ENCODE measurements around the gene PPM1H.

DNA sequence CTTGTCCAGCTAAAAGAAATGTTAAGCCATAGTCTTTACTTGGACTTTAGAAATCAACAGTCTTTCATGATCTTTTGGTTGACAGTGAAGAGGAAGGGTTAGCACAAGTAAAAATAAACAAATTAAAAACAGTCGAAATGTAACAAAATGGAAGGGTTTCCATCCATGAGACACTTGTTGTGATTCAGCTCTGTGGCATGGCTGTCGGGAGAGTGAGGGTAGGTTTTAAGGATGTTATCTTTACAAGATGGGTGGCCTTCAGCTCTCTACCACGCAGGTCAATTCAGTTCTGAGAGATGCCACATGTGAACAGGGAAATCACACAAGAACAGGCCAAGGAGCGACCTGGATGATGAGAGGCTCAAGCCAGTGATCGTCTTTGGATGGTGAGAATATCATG lies 180.2 kb downstream of the PPM1H start:
- TF ChIP-seq, protein P1, sequence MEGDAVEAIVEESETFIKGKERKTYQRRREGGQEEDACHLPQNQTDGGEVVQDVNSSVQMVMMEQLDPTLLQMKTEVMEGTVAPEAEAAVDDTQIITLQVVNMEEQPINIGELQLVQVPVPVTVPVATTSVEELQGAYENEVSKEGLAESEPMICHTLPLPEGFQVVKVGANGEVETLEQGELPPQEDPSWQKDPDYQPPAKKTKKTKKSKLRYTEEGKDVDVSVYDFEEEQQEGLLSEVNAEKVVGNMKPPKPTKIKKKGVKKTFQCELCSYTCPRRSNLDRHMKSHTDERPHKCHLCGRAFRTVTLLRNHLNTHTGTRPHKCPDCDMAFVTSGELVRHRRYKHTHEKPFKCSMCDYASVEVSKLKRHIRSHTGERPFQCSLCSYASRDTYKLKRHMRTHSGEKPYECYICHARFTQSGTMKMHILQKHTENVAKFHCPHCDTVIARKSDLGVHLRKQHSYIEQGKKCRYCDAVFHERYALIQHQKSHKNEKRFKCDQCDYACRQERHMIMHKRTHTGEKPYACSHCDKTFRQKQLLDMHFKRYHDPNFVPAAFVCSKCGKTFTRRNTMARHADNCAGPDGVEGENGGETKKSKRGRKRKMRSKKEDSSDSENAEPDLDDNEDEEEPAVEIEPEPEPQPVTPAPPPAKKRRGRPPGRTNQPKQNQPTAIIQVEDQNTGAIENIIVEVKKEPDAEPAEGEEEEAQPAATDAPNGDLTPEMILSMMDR (conservative IDR thresholded peaks at IDR 0.05; ENCODE audit: low read depth, low read length), result no peak
- TF ChIP-seq EZH2phosphoT487 (IDR thresholded peaks at IDR 0.05; ENCODE audit: borderline replicate concordance, low read length) (no peak), EZH2 (IDR thresholded peaks at IDR 0.05; ENCODE audit: low read length, unreplicated experiment) (no peak)
